H1 (cell line): ENCODE data around the gene TPRG1L.

Experiments
- CTCF ChIP-seq, 3 experiments: IDR thresholded peaks; 1 replicate in 2 of 3; 2 replicates in 1 of 3; pipeline versions ENCODE4 v1.5.1 to v1.6.1; 2011; ENCODE audit warnings: low read length in 3 of 3, mild to moderate bottlenecking in 3 of 3, inconsistent platforms in 2 of 3, low read depth in 1 of 3, moderate library complexity in 1 of 3; ENCODE audit not compliant: insufficient read depth in 1 of 3; ENCODE audit errors: control extremely low read depth in 1 of 3
- EP300 ChIP-seq, 2 experiments: IDR thresholded peaks; 1 replicate in 1 of 2; 2 replicates in 1 of 2; pipeline ENCODE4 v1.6.1; 2011 to 2012; ENCODE audit warnings: low read depth in 2 of 2, low read length in 2 of 2, mild to moderate bottlenecking in 2 of 2, borderline replicate concordance in 1 of 2, inconsistent platforms in 1 of 2, moderate library complexity in 1 of 2
- FOSL1 ChIP-seq: IDR thresholded peaks from 2 replicates; pipeline ENCODE4 v1.6.1; 2011; ENCODE audit warnings: mild to moderate bottlenecking, low read depth, low read length, moderate library complexity; ENCODE audit not compliant: insufficient read depth
- JUN ChIP-seq: IDR thresholded peaks from 2 replicates; pipeline ENCODE4 v1.6.1; 2011; ENCODE audit warnings: low read depth, mild to moderate bottlenecking, improper control_type of control experiment, low read length
- JUND ChIP-seq: IDR thresholded peaks from 2 replicates; pipeline ENCODE4 v1.6.1; 2011; ENCODE audit warnings: mild to moderate bottlenecking, improper control_type of control experiment, low read length
- POLR2A ChIP-seq, 2 experiments: IDR thresholded peaks; 1 replicate in 1 of 2; 2 replicates in 1 of 2; pipeline ENCODE4 v1.6.1; 2011; ENCODE audit warnings: low read depth in 2 of 2, low read length in 2 of 2, mild to moderate bottlenecking in 2 of 2; ENCODE audit errors: control extremely low read depth in 1 of 2
- POU5F1 ChIP-seq: IDR thresholded peaks from 2 replicates; pipeline ENCODE4 v1.6.1; 2011; ENCODE audit warnings: low read depth, mild to moderate bottlenecking, low read length, moderate library complexity
- RNF2 ChIP-seq: fragments of 200-900, 300-1000 bp; sonication (generic); IDR thresholded peaks from 2 replicates; pipeline ENCODE4 v1.7.1; 2016; ENCODE audit warnings: borderline replicate concordance, low read depth, mild to moderate bottlenecking, antibody characterized with exemption, low read length; ENCODE audit not compliant: poor library complexity, severe bottlenecking; ENCODE audit errors: missing control alignments
- SIN3A ChIP-seq, 2 experiments: IDR thresholded peaks in 1 of 2; conservative IDR thresholded peaks in 1 of 2; 2 replicates each; pipeline ENCODE4 v1.6.1; 2011 to 2012; ENCODE audit warnings: low read length in 2 of 2, improper control_type of control experiment in 1 of 2, low read depth in 1 of 2, mild to moderate bottlenecking in 1 of 2

- TF ChIP-seq JUND (no peak), RNF2 (no peak), JUN (no peak), EP300 (IDR thresholded peaks at IDR 0.05; ENCODE audit: borderline replicate concordance in 1 of 2, low read depth in 2 of 2, low read length in 2 of 2) (no peak), POLR2A (IDR thresholded peaks at IDR 0.05; ENCODE audit: control extremely low read depth in 1 of 2, low read depth in 2 of 2, low read length in 2 of 2) (no peak), CTCF (IDR thresholded peaks at IDR 0.05; ENCODE audit: control extremely low read depth in 1 of 3, insufficient read depth in 1 of 3, low read depth in 1 of 3, low read length in 3 of 3) (no peak), POU5F1 (no peak), SIN3A (conservative IDR thresholded peaks at IDR 0.05 in 1 of 2, IDR thresholded peaks at IDR 0.05 in 1 of 2; ENCODE audit: low read depth in 1 of 2, low read length in 2 of 2) (0 out of 4 replicates have a peak, but pooled peaks of 1 of the 2 experiments have one; percentile 22), FOSL1 (no peak)
Observed at GRCh38 chr1:3625151-3625907, 514 bp downstream of the TPRG1L start.
